Measurements from ENCODE around the gene TGFB2. TPM values are rescaled to one million over a fixed set of nuclear protein-coding genes. Genes with fewer than 3 reads are reported as not detected.

The TGFB2 gene
- total and polyA plus RNA-seq, 2 experiments from 2014 or later = 13.6 to 17.1 TPM

- H3K4me1 ChIP-seq (ENCODE audit: insufficient read depth) = peaks cover 12% of the 10 kb centered on the region
- H3K27me3 ChIP-seq = no peaks in the 10 kb centered on the region
- 72% methylated on average over 2 of the region's 2 CpGs for WGBS (ENCODE audit: low lambda C conversion rate, missing lambda C conversion rate)
- no peaks in the 10 kb centered on the region for H4K20me1 ChIP-seq (ENCODE audit: insufficient read depth, poor library complexity, severe bottlenecking)
- H3K27ac ChIP-seq = peak overlapping the region; percentile 52
- no peak overlapping the region for H3K4me3 ChIP-seq
- no peak for DNase-seq (ENCODE audit: low spot score)
- no peak overlapping the region for H2AFZ ChIP-seq
- no peaks in the 10 kb centered on the region for H3K9me3 ChIP-seq (ENCODE audit: low read depth)
- no peaks in the 10 kb centered on the region for H3K36me3 ChIP-seq (replicated peaks; ENCODE audit: insufficient read depth, low read depth)
- H3K79me2 ChIP-seq = no peaks in the 10 kb centered on the region
- TF ChIP-seq, protein P1, sequence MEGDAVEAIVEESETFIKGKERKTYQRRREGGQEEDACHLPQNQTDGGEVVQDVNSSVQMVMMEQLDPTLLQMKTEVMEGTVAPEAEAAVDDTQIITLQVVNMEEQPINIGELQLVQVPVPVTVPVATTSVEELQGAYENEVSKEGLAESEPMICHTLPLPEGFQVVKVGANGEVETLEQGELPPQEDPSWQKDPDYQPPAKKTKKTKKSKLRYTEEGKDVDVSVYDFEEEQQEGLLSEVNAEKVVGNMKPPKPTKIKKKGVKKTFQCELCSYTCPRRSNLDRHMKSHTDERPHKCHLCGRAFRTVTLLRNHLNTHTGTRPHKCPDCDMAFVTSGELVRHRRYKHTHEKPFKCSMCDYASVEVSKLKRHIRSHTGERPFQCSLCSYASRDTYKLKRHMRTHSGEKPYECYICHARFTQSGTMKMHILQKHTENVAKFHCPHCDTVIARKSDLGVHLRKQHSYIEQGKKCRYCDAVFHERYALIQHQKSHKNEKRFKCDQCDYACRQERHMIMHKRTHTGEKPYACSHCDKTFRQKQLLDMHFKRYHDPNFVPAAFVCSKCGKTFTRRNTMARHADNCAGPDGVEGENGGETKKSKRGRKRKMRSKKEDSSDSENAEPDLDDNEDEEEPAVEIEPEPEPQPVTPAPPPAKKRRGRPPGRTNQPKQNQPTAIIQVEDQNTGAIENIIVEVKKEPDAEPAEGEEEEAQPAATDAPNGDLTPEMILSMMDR (IDR thresholded peaks at IDR 0.05; ENCODE audit: poor library complexity) = no peak
- TF ChIP-seq EZH2 (IDR thresholded peaks at IDR 0.05; ENCODE audit: borderline replicate concordance) = no peak
- TF ChIP-seq EZH2phosphoT487 (IDR thresholded peaks at IDR 0.05; ENCODE audit: low read depth, severe bottlenecking, unreplicated experiment) = no peak
- no peaks in the 10 kb centered on the region for H3K9me2 ChIP-seq (replicated peaks; ENCODE audit: insufficient read depth)
- no peak overlapping the region for H3K4me2 ChIP-seq
Measured at GRCh38 chr1:218462587-218462986, 117.5 kb downstream of the TGFB2 start.

DNA sequence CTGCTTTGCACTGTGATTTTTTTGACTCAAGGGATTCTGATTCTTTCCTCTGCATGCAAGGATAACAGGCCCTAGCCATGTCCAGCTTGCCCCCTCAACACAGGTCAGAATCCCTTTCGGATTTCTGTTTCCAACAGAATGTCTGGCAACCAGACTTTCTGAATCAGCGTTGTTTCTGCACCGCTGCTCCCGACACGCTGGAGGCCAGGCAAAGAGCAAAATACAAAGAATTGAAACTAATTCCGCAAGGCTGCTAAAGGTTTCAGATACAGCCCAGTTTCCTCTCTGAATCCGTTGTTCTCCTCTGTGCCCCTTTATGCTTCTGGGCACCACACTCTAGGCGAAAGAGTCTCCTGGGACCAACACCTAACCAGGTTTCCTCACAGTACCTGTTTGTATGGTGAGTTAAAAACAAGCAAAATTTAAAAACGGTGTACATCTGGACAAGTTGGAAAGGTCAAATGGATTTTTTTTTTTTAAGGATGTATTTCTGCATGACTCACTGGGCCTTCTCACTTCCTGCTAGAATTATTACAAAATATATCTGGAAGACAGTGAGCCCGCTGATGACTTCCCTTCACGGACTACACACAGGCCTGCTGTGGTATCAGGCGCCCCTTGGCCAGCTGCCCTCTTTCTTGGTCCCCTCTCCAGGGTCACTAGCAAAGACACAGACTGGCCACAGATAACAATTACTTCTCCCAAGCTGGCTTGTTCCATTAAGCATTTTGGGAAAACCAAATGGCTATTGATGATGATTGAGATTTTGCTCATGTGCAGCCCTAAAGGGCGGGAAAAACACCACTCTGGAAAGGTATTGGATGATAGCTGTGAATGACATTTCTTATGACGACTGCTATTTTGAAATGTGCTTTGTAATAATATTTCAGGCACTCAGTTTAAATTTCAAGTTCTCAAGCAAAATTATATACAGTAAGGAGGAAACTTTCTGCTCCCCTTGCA lies 118.3 kb downstream of the TGFB2 start:
- peaks cover 12% of the 10 kb centered on the region for H3K4me1 ChIP-seq (ENCODE audit: insufficient read depth)
- no peaks in the 10 kb centered on the region for H4K20me1 ChIP-seq (ENCODE audit: insufficient read depth, poor library complexity, severe bottlenecking)
- no peaks in the 10 kb centered on the region for H3K79me2 ChIP-seq
- peak; percentile 22 for DNase-seq (ENCODE audit: low spot score)
- peak overlapping the region; percentile 25 for H3K4me2 ChIP-seq
- peak overlapping the region; percentile 52 for H3K27ac ChIP-seq
- no peak overlapping the region for H3K4me3 ChIP-seq
- no peaks in the 10 kb centered on the region for H3K36me3 ChIP-seq (replicated peaks; ENCODE audit: insufficient read depth, low read depth)
- WGBS (ENCODE audit: low lambda C conversion rate, missing lambda C conversion rate) = 77% methylated on average over 14 of the region's 14 CpGs
- no peaks in the 10 kb centered on the region for H3K27me3 ChIP-seq
- no peaks in the 10 kb centered on the region for H3K9me2 ChIP-seq (replicated peaks; ENCODE audit: insufficient read depth)
- H3K9me3 ChIP-seq (ENCODE audit: low read depth) = no peaks in the 10 kb centered on the region
- H2AFZ ChIP-seq = no peak overlapping the region
- TF ChIP-seq EZH2phosphoT487 (IDR thresholded peaks at IDR 0.05; ENCODE audit: low read depth, severe bottlenecking, unreplicated experiment) (no peak), EZH2 (IDR thresholded peaks at IDR 0.05; ENCODE audit: borderline replicate concordance) (no peak)
- TF ChIP-seq, protein P1 (IDR thresholded peaks at IDR 0.05; ENCODE audit: poor library complexity) = no peak

DNA sequence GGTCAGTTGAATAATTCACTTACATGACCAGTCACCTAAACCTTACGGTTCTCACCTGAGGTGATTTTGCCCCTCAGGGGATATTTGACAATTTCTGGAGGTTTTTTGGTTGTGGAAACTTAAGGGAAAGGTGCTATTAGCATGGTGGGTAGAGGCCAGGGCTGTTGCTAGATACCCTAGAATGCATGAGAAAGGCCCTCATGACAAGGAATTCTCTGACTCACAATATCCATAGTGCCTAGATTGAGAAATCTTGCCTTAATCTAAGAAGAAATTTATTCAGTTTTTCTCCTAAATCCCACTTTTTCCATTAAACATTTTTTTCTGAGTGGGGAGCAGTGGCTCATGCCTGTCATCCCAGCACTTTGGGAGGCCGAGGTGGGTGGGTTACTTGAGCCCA lies 119.7 kb downstream of the TGFB2 start:
- Histone ChIP-seq H3K79me2 (no peaks in the 10 kb centered on the region), H3K4me3 (no peak overlapping the region), H3K4me1 (ENCODE audit: insufficient read depth) (peaks cover under 1% of the 10 kb centered on the region), H3K4me2 (no peak overlapping the region), H3K27me3 (no peaks in the 10 kb centered on the region), H3K9me3 (ENCODE audit: low read depth) (no peaks in the 10 kb centered on the region), H4K20me1 (ENCODE audit: insufficient read depth, poor library complexity, severe bottlenecking) (no peaks in the 10 kb centered on the region), H3K27ac (no peak overlapping the region), H3K36me3 (replicated peaks; ENCODE audit: insufficient read depth, low read depth) (no peaks in the 10 kb centered on the region), H3K9me2 (replicated peaks; ENCODE audit: insufficient read depth) (no peaks in the 10 kb centered on the region), H2AFZ (no peak overlapping the region)
- TF ChIP-seq, protein P1 (IDR thresholded peaks at IDR 0.05; ENCODE audit: poor library complexity) = no peak
- TF ChIP-seq EZH2 (IDR thresholded peaks at IDR 0.05; ENCODE audit: borderline replicate concordance) = no peak
- no peak for TF ChIP-seq EZH2phosphoT487 (IDR thresholded peaks at IDR 0.05; ENCODE audit: low read depth, severe bottlenecking, unreplicated experiment)
- 100% methylated on average over 2 of the region's 2 CpGs for WGBS (ENCODE audit: low lambda C conversion rate, missing lambda C conversion rate)
- no peak for DNase-seq (ENCODE audit: low spot score)
